Osteocyte (in vitro differentiated cells): Measurements from ENCODE around the gene FUT9. TPM values are rescaled to one million over a fixed set of nuclear protein-coding genes. Genes with fewer than 3 reads are reported as not detected.
"Not testable (repeated sequence)": the region's sequence is repeated elsewhere in the genome, so short reads cannot be mapped to it uniquely, and the experiment has no call there.

Experiments
- DNase-seq: peaks from one replicate; pipeline ENCODE4 v3.0.0; 2021; ENCODE audit warnings: mixed read lengths; ENCODE audit not compliant: unreplicated experiment; ENCODE audit errors: extremely low spot score
- H3K27ac Mint-ChIP-seq: one replicate; pipeline ENCODE4 v1.8.0; 2021; ENCODE audit warnings: mild to moderate bottlenecking, mixed read lengths; ENCODE audit not compliant: unreplicated experiment
- H3K27me3 Mint-ChIP-seq: one replicate; pipeline ENCODE4 v1.8.0; 2021; ENCODE audit warnings: mixed read lengths; ENCODE audit not compliant: unreplicated experiment
- H3K36me3 Mint-ChIP-seq: one replicate; pipeline ENCODE4 v1.8.0; 2021; ENCODE audit warnings: mixed read lengths; ENCODE audit not compliant: unreplicated experiment
- H3K4me1 Mint-ChIP-seq: one replicate; pipeline ENCODE4 v1.8.0; 2021; ENCODE audit warnings: mixed read lengths; ENCODE audit not compliant: unreplicated experiment
- H3K4me3 Mint-ChIP-seq: one replicate; pipeline ENCODE4 v1.8.0; 2021; ENCODE audit warnings: mild to moderate bottlenecking, moderate library complexity, mixed read lengths; ENCODE audit not compliant: unreplicated experiment
- H3K9me3 Mint-ChIP-seq: one replicate; pipeline ENCODE4 v1.8.0; 2021; ENCODE audit warnings: mixed read lengths; ENCODE audit not compliant: unreplicated experiment
- total RNA-seq: library from RNA; stranded (reverse); gene quantifications from 2 replicates; pipeline ENCODE4 v1.2.1, GENCODE V29; 2021
- TF ChIP-seq, protein P1 (sequence below): fragments of 200-600 bp; sonication (generic); IDR thresholded peaks from 2 replicates; pipeline ENCODE4 v1.5.0; 2021; ENCODE audit warnings: antibody characterized with exemption, mild to moderate bottlenecking, moderate library complexity

The FUT9 gene
- total RNA-seq, 1 donor from 2014 or later: not detected

DNA sequence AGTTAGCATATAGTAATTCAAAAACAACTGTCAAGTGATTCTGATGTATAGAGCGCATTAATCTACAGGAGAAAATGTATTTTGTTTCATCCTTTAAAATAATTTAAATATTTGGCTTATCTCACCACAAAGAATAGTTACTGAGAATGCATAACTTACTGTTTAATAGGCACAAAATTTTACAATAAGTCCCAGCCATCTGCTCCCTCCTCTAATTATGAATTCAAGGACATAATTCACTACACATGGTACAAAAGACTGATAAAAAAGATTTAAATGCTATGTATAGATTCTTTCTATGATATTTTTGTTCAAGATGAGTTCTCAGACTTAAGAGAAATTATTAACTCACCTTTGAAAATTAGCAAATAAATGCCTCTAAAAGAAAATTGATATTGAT is 242.0 kb downstream of the FUT9 start:
- DNase-seq: no peak
- no peak overlapping the region for H3K27ac Mint-ChIP-seq
- TF ChIP-seq, protein P1, sequence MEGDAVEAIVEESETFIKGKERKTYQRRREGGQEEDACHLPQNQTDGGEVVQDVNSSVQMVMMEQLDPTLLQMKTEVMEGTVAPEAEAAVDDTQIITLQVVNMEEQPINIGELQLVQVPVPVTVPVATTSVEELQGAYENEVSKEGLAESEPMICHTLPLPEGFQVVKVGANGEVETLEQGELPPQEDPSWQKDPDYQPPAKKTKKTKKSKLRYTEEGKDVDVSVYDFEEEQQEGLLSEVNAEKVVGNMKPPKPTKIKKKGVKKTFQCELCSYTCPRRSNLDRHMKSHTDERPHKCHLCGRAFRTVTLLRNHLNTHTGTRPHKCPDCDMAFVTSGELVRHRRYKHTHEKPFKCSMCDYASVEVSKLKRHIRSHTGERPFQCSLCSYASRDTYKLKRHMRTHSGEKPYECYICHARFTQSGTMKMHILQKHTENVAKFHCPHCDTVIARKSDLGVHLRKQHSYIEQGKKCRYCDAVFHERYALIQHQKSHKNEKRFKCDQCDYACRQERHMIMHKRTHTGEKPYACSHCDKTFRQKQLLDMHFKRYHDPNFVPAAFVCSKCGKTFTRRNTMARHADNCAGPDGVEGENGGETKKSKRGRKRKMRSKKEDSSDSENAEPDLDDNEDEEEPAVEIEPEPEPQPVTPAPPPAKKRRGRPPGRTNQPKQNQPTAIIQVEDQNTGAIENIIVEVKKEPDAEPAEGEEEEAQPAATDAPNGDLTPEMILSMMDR: no peak
- H3K36me3 Mint-ChIP-seq: no peaks in the 10 kb centered on the region
- H3K9me3 Mint-ChIP-seq: peaks cover 18% of the 10 kb centered on the region
- no peaks in the 10 kb centered on the region for H3K27me3 Mint-ChIP-seq
- no peak overlapping the region for H3K4me3 Mint-ChIP-seq
- H3K4me1 Mint-ChIP-seq: no peaks in the 10 kb centered on the region

DNA sequence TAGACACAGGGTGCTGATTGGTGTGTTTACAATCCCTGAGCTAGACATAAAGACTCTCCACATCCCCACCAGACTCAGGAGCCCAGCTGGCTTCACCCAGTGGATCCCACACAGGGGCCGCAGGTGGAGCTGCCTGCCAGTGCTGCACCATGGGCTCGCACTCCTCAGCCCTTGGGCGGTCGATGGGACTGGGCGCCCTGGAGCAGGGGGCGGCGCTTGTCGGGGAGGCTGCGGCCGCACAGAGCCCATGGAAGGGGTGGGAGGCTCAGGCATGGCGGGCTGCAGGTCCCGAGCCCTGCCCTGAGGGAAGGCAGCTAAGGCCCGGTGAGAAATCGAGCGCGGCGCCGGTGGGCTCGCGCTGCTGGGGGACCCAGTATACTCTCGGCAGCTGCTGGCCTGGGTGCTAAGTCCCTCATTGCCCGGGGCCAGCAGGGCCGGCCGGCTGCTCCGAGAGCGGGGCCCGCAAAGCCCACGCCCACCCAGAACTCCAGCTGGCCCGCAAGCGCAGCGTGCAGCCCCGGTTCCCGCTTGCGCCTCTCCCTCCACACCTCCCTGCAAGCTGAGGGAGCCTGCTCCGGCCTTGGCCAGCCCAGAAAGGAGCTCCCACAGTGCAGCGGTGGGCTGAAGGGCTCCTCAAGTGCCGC is 245.1 kb downstream of the FUT9 start:
- not testable (repeated sequence) for H3K27me3 Mint-ChIP-seq, H3K27ac Mint-ChIP-seq, DNase-seq, H3K4me3 Mint-ChIP-seq, H3K4me1 Mint-ChIP-seq, H3K36me3 Mint-ChIP-seq
- peaks cover 21% of the 10 kb centered on the region for H3K9me3 Mint-ChIP-seq
